Body of pancreas (tissue), 4 donors: Measurements from ENCODE around the gene CLEC4M. TPM values are rescaled to one million over a fixed set of nuclear protein-coding genes. Genes with fewer than 3 reads are reported as not detected.

Source experiments
- ATAC-seq: fragments of 150-250 bp; one replicate; pipeline ENCODE4 v1.9.1; 2016
- DNase-seq, 4 donors: peaks; one replicate each; pipeline ENCODE4 v3.0.0-alpha.2; 2019
- H3K27ac ChIP-seq, 4 donors: fragments of 200-600 bp; sonication (generic); 1 replicate in 3 of 4; 2 replicates in 1 of 4; pipeline versions ENCODE4 v1.5.1 to v1.6.1; 2016 to 2019; ENCODE audit warnings: mild to moderate bottlenecking in 1 of 4, mixed read lengths in 1 of 4, moderate library complexity in 1 of 4
- H3K27me3 ChIP-seq, 2 donors: fragments of 200-600 bp; sonication (generic); one replicate each; pipeline ENCODE4 v1.6.0; 2016; ENCODE audit warnings: mild to moderate bottlenecking in 1 of 2
- H3K36me3 ChIP-seq, 2 donors: fragments of 200-600 bp; sonication (generic); replicated peaks in 1 of 2; 2 replicates each; pipeline ENCODE4 v1.5.1; 2016; ENCODE audit warnings: low read depth in 2 of 2; ENCODE audit not compliant: insufficient read depth in 1 of 2
- H3K4me1 ChIP-seq: fragments of 200-600 bp; sonication (generic); one replicate; pipeline ENCODE4 v1.6.0; 2016
- H3K4me3 ChIP-seq, 2 donors: fragments of 200-600 bp; sonication (generic); 1 replicate in 1 of 2; 2 replicates in 1 of 2; pipeline ENCODE4 v1.5.1; 2016 to 2019
- H3K9me3 ChIP-seq, 3 donors: fragments of 200-600 bp; sonication (generic); 1 replicate in 2 of 3; 2 replicates in 1 of 3; pipeline ENCODE4 v1.5.1; 2016
- CTCF ChIP-seq, 7 experiments: fragments of 450-650 bp in 4 of 7; fragments of 200-600 bp in 3 of 7; sonication (generic) in 3 of 7; IDR thresholded peaks; one replicate each; pipeline ENCODE4 v1.5.1; 2016 to 2019; ENCODE audit warnings: antibody characterized with exemption in 7 of 7
- POLR2A ChIP-seq, 3 donors: fragments of 450-650 bp; IDR thresholded peaks; one replicate each; pipeline ENCODE4 v1.6.1; 2016; ENCODE audit warnings: antibody characterized with exemption in 3 of 3, mild to moderate bottlenecking in 2 of 3
- WGBS, 2 donors: methylation state at CpG; one replicate each; pipeline ENCODE4 v1.1.5; 2017; 5-methylcytosine and 5-hydroxymethylcytosine counted together
- intact Hi-C: fragments of 100-400 bp; cut with DNase I; formaldehyde crosslinking; loops from one replicate; pipeline ENCODE4 v1.15.1; 2023
- total RNA-seq, 2 donors: library from RNA; depleted of rRNA; stranded (reverse); fragments of >200 nt; gene quantifications; one replicate each; pipeline ENCODE4 v1.1.0, GENCODE V29; 2016

The CLEC4M gene
- total RNA-seq, 2 donors from 2014 or later = not detected

DNA sequence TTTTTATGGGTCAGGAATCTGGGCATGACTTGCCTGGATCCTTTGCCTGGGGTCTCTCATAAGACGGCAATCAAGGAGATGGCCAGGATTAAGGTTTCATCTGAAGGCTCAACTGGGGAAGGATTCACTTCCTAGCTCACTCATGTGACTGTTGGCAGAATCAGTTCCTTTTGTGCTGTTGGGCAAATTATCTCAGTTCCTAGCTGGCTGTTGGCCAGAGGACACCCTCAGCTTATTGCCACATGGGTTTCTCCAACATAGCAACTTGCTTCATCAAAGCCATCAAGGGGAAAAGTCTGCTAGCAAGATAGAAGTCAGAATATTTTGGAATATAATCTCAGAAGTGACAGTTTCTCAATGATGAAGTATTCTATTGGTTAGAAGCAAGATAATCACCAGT is 54.8 kb downstream of the CLEC4M start:
- peaks cover 0 to 4% of the 10 kb centered on the region in 2 donors for H3K27me3 ChIP-seq
- TF ChIP-seq POLR2A (IDR thresholded peaks at IDR 0.05) (no peak), CTCF (IDR thresholded peaks at IDR 0.05) (no peak)
- WGBS, 2 donors = 76 to 100% methylated on average over 1 of the region's 1 CpG
- no peak for DNase-seq
- no peak overlapping the region for H3K4me3 ChIP-seq
- no peak for ATAC-seq
- intact Hi-C loops = loop anchor here (10.0 kb wide), 1 partner anchor 373 kb away; no protein-coding TSS in a partner anchor
- no peaks in the 10 kb centered on the region for H3K36me3 ChIP-seq
- H3K9me3 ChIP-seq = no peaks in the 10 kb centered on the region
- no peak overlapping the region for H3K27ac ChIP-seq
- no peaks in the 10 kb centered on the region for H3K4me1 ChIP-seq

DNA sequence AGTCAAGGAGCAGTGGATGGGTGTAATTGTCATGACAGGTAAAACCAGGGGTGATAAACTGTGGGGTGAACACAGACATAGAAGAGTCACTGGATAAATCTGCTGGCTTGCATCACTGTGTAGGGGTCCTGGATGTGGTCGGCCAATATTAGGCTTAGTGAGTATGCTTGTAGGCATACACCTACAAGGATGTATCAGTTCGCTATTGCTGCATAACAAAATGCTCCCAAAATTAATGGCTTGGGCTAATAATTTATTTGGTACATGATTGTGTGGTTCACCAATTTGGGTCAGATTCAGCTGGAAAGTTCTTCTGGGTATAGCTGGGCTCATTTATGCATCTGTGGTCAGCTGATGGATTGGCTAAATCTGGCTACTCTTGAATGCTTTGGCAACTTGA is 55.8 kb downstream of the CLEC4M start:
- Histone ChIP-seq H3K4me1 (no peaks in the 10 kb centered on the region), H3K9me3 (no peaks in the 10 kb centered on the region), H3K27me3 (peaks cover 0 to 4% of the 10 kb centered on the region in 2 donors), H3K4me3 (no peak overlapping the region), H3K36me3 (no peaks in the 10 kb centered on the region), H3K27ac (no peak overlapping the region)
- ATAC-seq (no peak), DNase-seq (no peak)
- WGBS, 2 donors = 20 to 50% methylated on average over 1 to 2 of the region's 2 CpGs
- no peak for TF ChIP-seq CTCF (IDR thresholded peaks at IDR 0.05)
- intact Hi-C loops = loop anchor here (10.0 kb wide), 1 partner anchor 374 kb away; no protein-coding TSS in a partner anchor

Other genes with a start within 250 kb of the CLEC4M start
- gene ZNF358, start 247.1 kb upstream of the CLEC4M start, total RNA-seq = 10 to 100 TPM; 40.2 to 93.6 TPM
- 10 to 100 TPM; 10.6 to 11.9 TPM for gene MCOLN1, start 240.6 kb upstream of the CLEC4M start, total RNA-seq
- 10 to 100 TPM; 43.8 to 52.1 TPM for gene PNPLA6, start 227.5 kb upstream of the CLEC4M start, total RNA-seq
- gene CAMSAP3, start 167.4 kb upstream of the CLEC4M start, total RNA-seq = 10 to 100 TPM; 21.8 to 32.3 TPM
- 10 to 100 TPM; 34.5 to 36.3 TPM for gene XAB2, start 133.7 kb upstream of the CLEC4M start, total RNA-seq
- 10 to 100 TPM in 1 of 2 donors, 1 to 10 TPM in 1; 1.3 to 32.0 TPM for gene PET100, start 133.4 kb upstream of the CLEC4M start, total RNA-seq
- not detected for gene PCP2, start 129.5 kb upstream of the CLEC4M start, total RNA-seq
- 100 to 1,000 TPM in 1 of 2 donors, 10 to 100 TPM in 1; 61.0 to 151 TPM for gene STXBP2, start 126.1 kb upstream of the CLEC4M start, total RNA-seq
- not detected for gene RETN, start 94.2 kb upstream of the CLEC4M start, total RNA-seq
- not detected for gene MCEMP1, start 86.2 kb upstream of the CLEC4M start, total RNA-seq
- 10 to 100 TPM; 10.9 to 18.7 TPM for gene TRAPPC5, start 82.4 kb upstream of the CLEC4M start, total RNA-seq
- not detected for gene FCER2, start 61.1 kb upstream of the CLEC4M start, total RNA-seq
- 1 to 10 TPM in 1 of 2 donors, under 1 TPM in 1; 0.52 to 6.6 TPM for gene CLEC4G, start 31.1 kb upstream of the CLEC4M start, total RNA-seq
- 1 to 10 TPM; 1.6 to 2.0 TPM for gene CD209, start 15.7 kb upstream of the CLEC4M start, total RNA-seq
- 10 to 100 TPM in 1 of 2 donors, 1 to 10 TPM in 1; 6.0 to 12.9 TPM for gene EVI5L, start 67.0 kb downstream of the CLEC4M start, total RNA-seq
- 10 to 100 TPM in 1 of 2 donors, 1 to 10 TPM in 1; 1.0 to 12.9 TPM for gene PRR36, start 111.1 kb downstream of the CLEC4M start, total RNA-seq
- gene LRRC8E, start 125.3 kb downstream of the CLEC4M start, total RNA-seq = 1 to 10 TPM; 2.6 to 3.4 TPM
- gene MAP2K7, start 140.6 kb downstream of the CLEC4M start, total RNA-seq = 10 to 100 TPM in 1 of 2 donors, 1 to 10 TPM in 1; 8.0 to 34.9 TPM
- 1 to 10 TPM in 1 of 2 donors, not detected in 1; 9.9 TPM for gene TGFBR3L, start 151.6 kb downstream of the CLEC4M start, total RNA-seq
- 1 to 10 TPM; 6.3 to 9.1 TPM for gene SNAPC2, start 157.1 kb downstream of the CLEC4M start, total RNA-seq
- gene CTXN1, start 162.9 kb downstream of the CLEC4M start, total RNA-seq = 10 to 100 TPM in 1 of 2 donors, 1 to 10 TPM in 1; 5.7 to 10.2 TPM
- 10 to 100 TPM; 20.5 to 73.8 TPM for gene TIMM44, start 180.4 kb downstream of the CLEC4M start, total RNA-seq
- 10 to 100 TPM in 1 of 2 donors, 1 to 10 TPM in 1; 9.3 to 15.8 TPM for gene ELAVL1, start 242.4 kb downstream of the CLEC4M start, total RNA-seq